SK-N-SH treated with all-trans-retinoic acid at 6 μM for 48 hours (cell line): ENCODE measurements around the gene SIGLEC10.
"Not testable (repeated sequence)": the region's sequence is repeated elsewhere in the genome, so short reads cannot be mapped to it uniquely, and the experiment has no call there.

ENCODE experiments used
- BACH2 ChIP-seq: fragments of 250-450 bp; sonication (Bioruptor Pico); IDR thresholded peaks from 2 replicates; pipeline ENCODE4 v1.9.0; 2021; ENCODE audit warnings: mild to moderate bottlenecking, borderline replicate concordance
- CSDC2 ChIP-seq: fragments of 250-450 bp; sonication (Bioruptor Pico); IDR thresholded peaks from 2 replicates; pipeline ENCODE4 v1.5.0; 2020; ENCODE audit warnings: mild to moderate bottlenecking, moderate library complexity
- GLIS3 ChIP-seq: fragments of 250-450 bp; sonication (Bioruptor Pico); IDR thresholded peaks from 2 replicates; pipeline ENCODE4 v1.5.0; 2020; ENCODE audit warnings: mild to moderate bottlenecking, moderate library complexity
- OSR1 ChIP-seq: fragments of 250-450 bp; sonication (Bioruptor Pico); IDR thresholded peaks from 2 replicates; pipeline ENCODE4 v1.8.0; 2022; ENCODE audit warnings: moderate library complexity, mild to moderate bottlenecking, inconsistent platforms
- PPARA ChIP-seq: fragments of 250-450 bp; sonication (Bioruptor Pico); IDR thresholded peaks from 2 replicates; pipeline ENCODE4 v1.5.0; 2020; ENCODE audit warnings: mild to moderate bottlenecking, borderline replicate concordance
- RARB ChIP-seq: fragments of 250-450 bp; sonication (Bioruptor Pico); IDR thresholded peaks from 2 replicates; pipeline ENCODE4 v1.8.0; 2021; ENCODE audit warnings: mild to moderate bottlenecking, moderate library complexity
- ZFP3 ChIP-seq: fragments of 250-450 bp; sonication (Bioruptor Pico); IDR thresholded peaks from 2 replicates; pipeline ENCODE4 v1.5.0; 2020; ENCODE audit warnings: mild to moderate bottlenecking, moderate library complexity
- ZFP30 ChIP-seq: fragments of 450-650 bp; formaldehyde crosslinking; IDR thresholded peaks from 2 replicates; pipeline ENCODE4 v1.5.0; 2022; ENCODE audit warnings: mild to moderate bottlenecking, moderate library complexity
- TF ChIP-seq, protein P1 (sequence below): fragments of 250-450 bp; sonication (Bioruptor Pico); IDR thresholded peaks from 2 replicates; pipeline ENCODE4 v1.5.1; 2020; ENCODE audit warnings: low read depth, mild to moderate bottlenecking, moderate library complexity
- TF ChIP-seq, protein P2 (sequence below): fragments of 250-450 bp; sonication (Bioruptor Pico); IDR thresholded peaks from 2 replicates; pipeline ENCODE4 v1.5.1; 2021; ENCODE audit warnings: mild to moderate bottlenecking, moderate library complexity

DNA sequence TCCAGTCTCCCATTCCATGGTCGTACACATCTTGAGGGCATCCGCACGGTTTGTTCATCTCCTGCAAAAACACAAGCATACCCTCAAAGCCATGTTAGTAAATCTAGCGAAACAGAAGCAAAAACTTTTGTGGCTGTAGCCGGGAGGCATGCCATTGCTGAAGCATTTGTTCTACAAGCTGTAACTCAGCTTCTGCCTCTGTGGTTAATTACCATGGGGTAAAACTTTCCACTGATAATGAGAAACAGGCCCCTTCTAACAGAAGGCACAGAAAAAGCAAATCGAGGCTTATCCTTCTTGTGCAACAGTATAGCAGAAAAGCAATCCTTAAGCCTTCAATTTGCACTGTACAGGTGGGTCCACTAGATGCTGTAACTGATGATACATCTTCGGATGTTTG lies 17.5 kb downstream of the SIGLEC10 start:
- TF ChIP-seq CSDC2, PPARA, OSR1, ZFP3, BACH2, ZFP30, GLIS3, RARB (CRISPR knock-in tag): not testable (repeated sequence)
- TF ChIP-seq, protein P1, sequence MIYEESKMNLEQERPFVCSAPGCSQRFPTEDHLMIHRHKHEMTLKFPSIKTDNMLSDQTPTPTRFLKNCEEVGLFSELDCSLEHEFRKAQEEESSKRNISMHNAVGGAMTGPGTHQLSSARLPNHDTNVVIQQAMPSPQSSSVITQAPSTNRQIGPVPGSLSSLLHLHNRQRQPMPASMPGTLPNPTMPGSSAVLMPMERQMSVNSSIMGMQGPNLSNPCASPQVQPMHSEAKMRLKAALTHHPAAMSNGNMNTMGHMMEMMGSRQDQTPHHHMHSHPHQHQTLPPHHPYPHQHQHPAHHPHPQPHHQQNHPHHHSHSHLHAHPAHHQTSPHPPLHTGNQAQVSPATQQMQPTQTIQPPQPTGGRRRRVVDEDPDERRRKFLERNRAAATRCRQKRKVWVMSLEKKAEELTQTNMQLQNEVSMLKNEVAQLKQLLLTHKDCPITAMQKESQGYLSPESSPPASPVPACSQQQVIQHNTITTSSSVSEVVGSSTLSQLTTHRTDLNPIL: not testable (repeated sequence)
- TF ChIP-seq, protein P2, sequence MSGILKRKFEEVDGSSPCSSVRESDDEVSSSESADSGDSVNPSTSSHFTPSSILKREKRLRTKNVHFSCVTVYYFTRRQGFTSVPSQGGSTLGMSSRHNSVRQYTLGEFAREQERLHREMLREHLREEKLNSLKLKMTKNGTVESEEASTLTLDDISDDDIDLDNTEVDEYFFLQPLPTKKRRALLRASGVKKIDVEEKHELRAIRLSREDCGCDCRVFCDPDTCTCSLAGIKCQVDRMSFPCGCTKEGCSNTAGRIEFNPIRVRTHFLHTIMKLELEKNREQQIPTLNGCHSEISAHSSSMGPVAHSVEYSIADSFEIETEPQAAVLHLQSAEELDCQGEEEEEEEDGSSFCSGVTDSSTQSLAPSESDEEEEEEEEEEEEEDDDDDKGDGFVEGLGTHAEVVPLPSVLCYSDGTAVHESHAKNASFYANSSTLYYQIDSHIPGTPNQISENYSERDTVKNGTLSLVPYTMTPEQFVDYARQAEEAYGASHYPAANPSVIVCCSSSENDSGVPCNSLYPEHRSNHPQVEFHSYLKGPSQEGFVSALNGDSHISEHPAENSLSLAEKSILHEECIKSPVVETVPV (CRISPR knock-in tag): not testable (repeated sequence)
